SK-N-SH (cell line): ENCODE results near the gene LNPEP. TPM values are rescaled to one million over a fixed set of nuclear protein-coding genes. Genes with fewer than 3 reads are reported as not detected.

Experiments used
- CTCF ChIA-PET: fragments of 300-600, 350-600 bp; formaldehyde crosslinking; extraction: SDS; loops from one replicate; lab custom pipeline; 2021; lab: Yijun Ruan, JAX
- POLR2A ChIA-PET: fragments of 350-600 bp; sonication (Branson Sonifier 250); formaldehyde crosslinking; extraction: SDS; loops from one replicate; lab custom pipeline; 2020; ENCODE audit warnings: antibody characterized with exemption, inconsistent platforms; lab: Yijun Ruan, JAX
- DNase-seq: peaks from one replicate; pipeline ENCODE4 v3.0.0; 2012
- H2AFZ ChIP-seq: fragments of 200-600 bp; sonication (generic); 2 replicates; pipeline ENCODE4 v1.8.1; 2016; ENCODE audit warnings: antibody characterized with exemption, mild to moderate bottlenecking, low read depth
- H3F3A ChIP-seq: fragments of 200-600 bp; sonication (generic); replicated peaks from 2 replicates; pipeline ENCODE3; 2016; ENCODE audit warnings: antibody characterized with exemption, mild to moderate bottlenecking; ENCODE audit not compliant: insufficient read depth
- H3K27ac ChIP-seq, 2 experiments: fragments of 200-500 bp in 1 of 2; fragments of 200-600 bp in 1 of 2; sonication (Bioruptor generic) in 1 of 2; sonication (generic), shearing (Covaris generic) in 1 of 2; 2 replicates each; pipeline versions ENCODE4 v1.5.1 to v1.6.1; 2014 to 2016; ENCODE audit warnings: low read depth in 2 of 2, inconsistent platforms in 1 of 2, low read length in 1 of 2, mild to moderate bottlenecking in 1 of 2, mixed read lengths in 1 of 2
- H3K27me3 ChIP-seq: fragments of 200-600 bp; sonication (generic), shearing (Covaris generic); 2 replicates; pipeline ENCODE4 v1.6.1; 2016; ENCODE audit warnings: mixed run types; ENCODE audit not compliant: insufficient read depth
- H3K36me3 ChIP-seq, 2 experiments: fragments of 200-500 bp in 1 of 2; fragments of 200-600 bp in 1 of 2; sonication (Bioruptor generic) in 1 of 2; sonication (generic) in 1 of 2; replicated peaks in 1 of 2; 2 replicates each; pipeline versions ENCODE3 to v1.5.1; 2014 to 2016; ENCODE audit warnings: low read length in 1 of 2, mild to moderate bottlenecking in 1 of 2; ENCODE audit not compliant: insufficient read depth in 2 of 2, control insufficient read depth in 1 of 2
- H3K4me1 ChIP-seq, 2 experiments: fragments of 200-500 bp in 1 of 2; fragments of 200-600 bp in 1 of 2; sonication (Bioruptor generic) in 1 of 2; sonication (generic), shearing (Covaris generic) in 1 of 2; 2 replicates each; pipeline versions ENCODE4 v1.5.1 to v1.6.1; 2014 to 2016; ENCODE audit warnings: low read depth in 1 of 2, low read length in 1 of 2, mixed run types in 1 of 2; ENCODE audit not compliant: insufficient read depth in 2 of 2, control insufficient read depth in 1 of 2
- H3K4me2 ChIP-seq: fragments of 200-600 bp; sonication (generic), shearing (Covaris generic); 2 replicates; pipeline ENCODE4 v1.6.1; 2017; ENCODE audit warnings: mixed run types
- H3K4me3 ChIP-seq, 2 experiments: fragments of 200-500 bp in 1 of 2; fragments of 200-600 bp in 1 of 2; sonication (Bioruptor generic) in 1 of 2; sonication (generic), shearing (Covaris generic) in 1 of 2; 2 replicates each; pipeline versions ENCODE4 v1.5.1 to v1.8.1; 2014 to 2016; ENCODE audit warnings: low read depth in 2 of 2, inconsistent platforms in 1 of 2, low read length in 1 of 2, mild to moderate bottlenecking in 1 of 2, mixed read lengths in 1 of 2, moderate library complexity in 1 of 2
- H3K79me2 ChIP-seq: fragments of 200-600 bp; sonication (generic); 2 replicates; pipeline ENCODE4 v1.8.1; 2017; ENCODE audit warnings: mild to moderate bottlenecking; ENCODE audit not compliant: insufficient read depth
- H3K9ac ChIP-seq: fragments of 200-600 bp; sonication (generic); 2 replicates; pipeline ENCODE4 v1.6.1; 2017; ENCODE audit warnings: mixed run types
- H3K9me2 ChIP-seq: fragments of 200-600 bp; sonication (generic); 2 replicates; pipeline ENCODE4 v1.6.1; 2017; ENCODE audit warnings: mixed run types
- H3K9me3 ChIP-seq: fragments of 200-600 bp; sonication (generic); 2 replicates; pipeline ENCODE4 v1.6.1; 2017; ENCODE audit warnings: mixed run types, mild to moderate bottlenecking, moderate library complexity
- H4K20me1 ChIP-seq: fragments of 200-600 bp; sonication (generic); 2 replicates; pipeline ENCODE4 v1.6.1; 2017; ENCODE audit warnings: mild to moderate bottlenecking, mixed run types; ENCODE audit not compliant: insufficient read depth
- EZH2phosphoT487 ChIP-seq: fragments of 200-600 bp; sonication (generic); IDR thresholded peaks from 2 replicates; pipeline ENCODE4 v1.6.1; 2017; ENCODE audit warnings: low read depth, mixed run types, mild to moderate bottlenecking, antibody characterized with exemption, moderate library complexity, borderline replicate concordance
- FOXJ3 ChIP-seq: sonication (generic); formaldehyde crosslinking; IDR thresholded peaks from 2 replicates; pipeline ENCODE4 v1.5.1; 2020; ENCODE audit warnings: mild to moderate bottlenecking, missing genetic modification reagents
- FOXM1 ChIP-seq: IDR thresholded peaks from 2 replicates; pipeline ENCODE4 v1.4.0; 2012; ENCODE audit warnings: low read depth, mild to moderate bottlenecking
- GABPA ChIP-seq: IDR thresholded peaks from 2 replicates; pipeline ENCODE4 v1.4.0; 2012; ENCODE audit warnings: low read depth, mild to moderate bottlenecking
- JUND ChIP-seq: IDR thresholded peaks from 2 replicates; pipeline ENCODE4 v1.4.0; 2012
- MEF2A ChIP-seq: IDR thresholded peaks from 2 replicates; pipeline ENCODE4 v1.4.0; 2012; ENCODE audit warnings: low read depth, borderline replicate concordance
- NFIC ChIP-seq: IDR thresholded peaks from 2 replicates; pipeline ENCODE4 v1.4.0; 2012; ENCODE audit warnings: borderline replicate concordance
- NRF1 ChIP-seq: IDR thresholded peaks from 2 replicates; pipeline ENCODE4 v1.6.1; 2012; ENCODE audit warnings: low read depth, mild to moderate bottlenecking, low read length
- POLR2AphosphoS5 ChIP-seq: IDR thresholded peaks from 2 replicates; pipeline ENCODE4 v1.6.1; 2012; ENCODE audit warnings: low read depth, low read length
- RCOR1 ChIP-seq: fragments of 150-350 bp; IDR thresholded peaks from 2 replicates; pipeline ENCODE4 v1.6.1; 2017; ENCODE audit warnings: antibody characterized with exemption, low read length
- RFX5 ChIP-seq: IDR thresholded peaks from 2 replicates; pipeline ENCODE4 v1.6.1; 2012; ENCODE audit warnings: mild to moderate bottlenecking, improper control_type of control experiment, low read length
- RXRA ChIP-seq: IDR thresholded peaks from 2 replicates; pipeline ENCODE4 v1.4.0; 2012; ENCODE audit warnings: low read depth, mild to moderate bottlenecking, borderline replicate concordance
- SMC3 ChIP-seq: IDR thresholded peaks from 2 replicates; pipeline ENCODE4 v1.6.1; 2012; ENCODE audit warnings: low read depth, low read length, improper control_type of control experiment
- TCF12 ChIP-seq: IDR thresholded peaks from 2 replicates; pipeline ENCODE4 v1.4.0; 2012
- TEAD4 ChIP-seq: IDR thresholded peaks from 2 replicates; pipeline ENCODE4 v1.4.0; 2012; ENCODE audit warnings: mild to moderate bottlenecking, borderline replicate concordance; ENCODE audit not compliant: insufficient read depth
- YY1 ChIP-seq: IDR thresholded peaks from 2 replicates; pipeline ENCODE4 v1.4.0; 2012; ENCODE audit warnings: low read depth, mild to moderate bottlenecking
- WGBS: methylation state at CpG from one replicate; pipeline ENCODE4 v1.1.6; 2017; ENCODE audit warnings: low lambda C conversion rate; 5-methylcytosine and 5-hydroxymethylcytosine counted together
- polyA plus RNA-seq, 3 experiments: library from polyadenylated mRNA; depleted of rRNA; stranded (reverse); fragments of >200 nt; gene quantifications; 2 replicates each; pipeline ENCODE4 v1.2.3, GENCODE V29; 2012
- TF ChIP-seq, protein P1 (sequence below): IDR thresholded peaks from 2 replicates; pipeline ENCODE4; 2012
- TF ChIP-seq, protein P2 (sequence below): fragments of 150-350 bp; IDR thresholded peaks from 2 replicates; pipeline ENCODE4 v1.6.1; 2017; ENCODE audit warnings: antibody characterized with exemption, low read length, low read depth, borderline replicate concordance
- TF ChIP-seq, protein P3 (sequence below): fragments of 150-350 bp; IDR thresholded peaks from 2 replicates; pipeline ENCODE4 v1.6.1; 2016; ENCODE audit warnings: mild to moderate bottlenecking, low read depth, low read length
- TF ChIP-seq, protein P4 (sequence below): IDR thresholded peaks from 2 replicates; pipeline ENCODE4 v1.4.0; 2012; ENCODE audit warnings: low read depth, borderline replicate concordance
- TF ChIP-seq, protein P5 (sequence below): fragments of 200-600 bp; sonication (generic); IDR thresholded peaks from 2 replicates; pipeline ENCODE4 v1.6.1; 2017; ENCODE audit warnings: antibody characterized with exemption, mild to moderate bottlenecking, moderate library complexity
- TF ChIP-seq, protein P6 (sequence below): IDR thresholded peaks from 2 replicates; pipeline ENCODE4 v1.4.0; 2012; ENCODE audit warnings: low read depth

Gene LNPEP
- polyA plus RNA-seq, 1 of the 3 experiments (the other 2 are of a cell fraction), result 4.3 TPM

DNA sequence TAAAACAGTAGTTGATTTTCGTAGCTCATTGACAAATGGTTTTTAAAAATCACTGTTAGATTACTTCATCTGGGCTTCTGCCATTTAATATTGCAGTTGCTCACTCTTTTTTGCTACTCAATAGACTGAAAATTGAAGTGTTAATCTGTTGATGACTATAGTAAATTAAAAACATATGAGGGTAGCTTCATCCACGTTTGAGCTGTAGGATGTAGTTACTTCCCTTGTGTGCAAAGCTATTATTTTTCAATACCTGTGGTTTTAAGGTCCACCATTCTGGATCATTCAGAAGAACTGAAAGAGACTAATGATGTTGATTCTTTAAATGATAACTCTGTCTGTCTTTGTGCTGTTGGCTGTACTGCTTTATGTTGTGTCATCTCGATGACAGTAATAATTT lies 74.7 kb downstream of the LNPEP start:
- Histone ChIP-seq H3K4me3 (no peak overlapping the region), H3K27me3 (no peaks in the 10 kb centered on the region), H3K4me2 (no peak overlapping the region), H3K79me2 (no peaks in the 10 kb centered on the region), H2AFZ (no peak overlapping the region), H3F3A (peaks cover 4% of the 10 kb centered on the region), H3K27ac (no peak overlapping the region), H3K9ac (no peak overlapping the region), H4K20me1 (no peaks in the 10 kb centered on the region), H3K4me1 (no peaks in the 10 kb centered on the region), H3K9me2 (no peaks in the 10 kb centered on the region), H3K9me3 (no peaks in the 10 kb centered on the region), H3K36me3 (peaks cover 14 to 42% of the 10 kb centered on the region in 2 experiments)
- 71% methylated on average over 3 of the region's 3 CpGs for WGBS
- ChIA-PET CTCF (interaction anchor here (4.2 kb wide), 1 partner anchor 13 kb away, joined by 18 read pairs; no protein-coding TSS in a partner anchor), POLR2A (no interaction called here)
- DNase-seq, result no peak
- TF ChIP-seq FOXM1, result no peak
- TF ChIP-seq FOXJ3 (CRISPR knock-in tag), result no peak
- TF ChIP-seq, protein P1, sequence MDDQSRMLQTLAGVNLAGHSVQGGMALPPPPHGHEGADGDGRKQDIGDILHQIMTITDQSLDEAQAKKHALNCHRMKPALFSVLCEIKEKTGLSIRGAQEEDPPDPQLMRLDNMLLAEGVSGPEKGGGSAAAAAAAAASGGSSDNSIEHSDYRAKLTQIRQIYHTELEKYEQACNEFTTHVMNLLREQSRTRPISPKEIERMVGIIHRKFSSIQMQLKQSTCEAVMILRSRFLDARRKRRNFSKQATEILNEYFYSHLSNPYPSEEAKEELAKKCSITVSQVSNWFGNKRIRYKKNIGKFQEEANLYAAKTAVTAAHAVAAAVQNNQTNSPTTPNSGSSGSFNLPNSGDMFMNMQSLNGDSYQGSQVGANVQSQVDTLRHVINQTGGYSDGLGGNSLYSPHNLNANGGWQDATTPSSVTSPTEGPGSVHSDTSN, result no peak
- TF ChIP-seq NFIC, result no peak
- TF ChIP-seq, protein P2, sequence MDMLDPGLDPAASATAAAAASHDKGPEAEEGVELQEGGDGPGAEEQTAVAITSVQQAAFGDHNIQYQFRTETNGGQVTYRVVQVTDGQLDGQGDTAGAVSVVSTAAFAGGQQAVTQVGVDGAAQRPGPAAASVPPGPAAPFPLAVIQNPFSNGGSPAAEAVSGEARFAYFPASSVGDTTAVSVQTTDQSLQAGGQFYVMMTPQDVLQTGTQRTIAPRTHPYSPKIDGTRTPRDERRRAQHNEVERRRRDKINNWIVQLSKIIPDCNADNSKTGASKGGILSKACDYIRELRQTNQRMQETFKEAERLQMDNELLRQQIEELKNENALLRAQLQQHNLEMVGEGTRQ, result no peak
- no peak for TF ChIP-seq EZH2phosphoT487
- TF ChIP-seq NRF1, result no peak
- TF ChIP-seq RCOR1, result no peak
- TF ChIP-seq, protein P3, sequence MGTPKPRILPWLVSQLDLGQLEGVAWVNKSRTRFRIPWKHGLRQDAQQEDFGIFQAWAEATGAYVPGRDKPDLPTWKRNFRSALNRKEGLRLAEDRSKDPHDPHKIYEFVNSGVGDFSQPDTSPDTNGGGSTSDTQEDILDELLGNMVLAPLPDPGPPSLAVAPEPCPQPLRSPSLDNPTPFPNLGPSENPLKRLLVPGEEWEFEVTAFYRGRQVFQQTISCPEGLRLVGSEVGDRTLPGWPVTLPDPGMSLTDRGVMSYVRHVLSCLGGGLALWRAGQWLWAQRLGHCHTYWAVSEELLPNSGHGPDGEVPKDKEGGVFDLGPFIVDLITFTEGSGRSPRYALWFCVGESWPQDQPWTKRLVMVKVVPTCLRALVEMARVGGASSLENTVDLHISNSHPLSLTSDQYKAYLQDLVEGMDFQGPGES, result no peak

GRCh38 chr5:97011567-97011966 lies 75.7 kb downstream of the LNPEP start:
- Histone ChIP-seq H3F3A (peaks cover 4% of the 10 kb centered on the region), H3K79me2 (no peaks in the 10 kb centered on the region), H2AFZ (no peak overlapping the region), H3K4me2 (no peak overlapping the region), H3K27me3 (no peaks in the 10 kb centered on the region), H4K20me1 (no peaks in the 10 kb centered on the region), H3K4me3 (no peak overlapping the region), H3K27ac (no peak overlapping the region), H3K9ac (no peak overlapping the region), H3K9me2 (no peaks in the 10 kb centered on the region), H3K4me1 (no peaks in the 10 kb centered on the region), H3K9me3 (no peaks in the 10 kb centered on the region), H3K36me3 (peaks cover 21 to 49% of the 10 kb centered on the region in 2 experiments)
- POLR2A ChIA-PET, result no interaction called here
- no peak for DNase-seq
- CTCF ChIA-PET, result interaction anchor here (0.8 to 4.2 kb wide), 2 partner anchors 14 to 150 kb away, joined by 3 to 18 read pairs; no protein-coding TSS in a partner anchor
- 95% methylated on average over 2 of the region's 2 CpGs for WGBS
- no peak for TF ChIP-seq RCOR1
- TF ChIP-seq, protein P2, result no peak
- TF ChIP-seq, protein P4, sequence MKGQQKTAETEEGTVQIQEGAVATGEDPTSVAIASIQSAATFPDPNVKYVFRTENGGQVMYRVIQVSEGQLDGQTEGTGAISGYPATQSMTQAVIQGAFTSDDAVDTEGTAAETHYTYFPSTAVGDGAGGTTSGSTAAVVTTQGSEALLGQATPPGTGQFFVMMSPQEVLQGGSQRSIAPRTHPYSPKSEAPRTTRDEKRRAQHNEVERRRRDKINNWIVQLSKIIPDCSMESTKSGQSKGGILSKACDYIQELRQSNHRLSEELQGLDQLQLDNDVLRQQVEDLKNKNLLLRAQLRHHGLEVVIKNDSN, result no peak
- TF ChIP-seq NRF1, result no peak
- TF ChIP-seq JUND, result no peak
- no peak for TF ChIP-seq GABPA
- TF ChIP-seq TCF12, result no peak
- no peak for TF ChIP-seq YY1
- TF ChIP-seq RXRA, result no peak
- TF ChIP-seq, protein P5, sequence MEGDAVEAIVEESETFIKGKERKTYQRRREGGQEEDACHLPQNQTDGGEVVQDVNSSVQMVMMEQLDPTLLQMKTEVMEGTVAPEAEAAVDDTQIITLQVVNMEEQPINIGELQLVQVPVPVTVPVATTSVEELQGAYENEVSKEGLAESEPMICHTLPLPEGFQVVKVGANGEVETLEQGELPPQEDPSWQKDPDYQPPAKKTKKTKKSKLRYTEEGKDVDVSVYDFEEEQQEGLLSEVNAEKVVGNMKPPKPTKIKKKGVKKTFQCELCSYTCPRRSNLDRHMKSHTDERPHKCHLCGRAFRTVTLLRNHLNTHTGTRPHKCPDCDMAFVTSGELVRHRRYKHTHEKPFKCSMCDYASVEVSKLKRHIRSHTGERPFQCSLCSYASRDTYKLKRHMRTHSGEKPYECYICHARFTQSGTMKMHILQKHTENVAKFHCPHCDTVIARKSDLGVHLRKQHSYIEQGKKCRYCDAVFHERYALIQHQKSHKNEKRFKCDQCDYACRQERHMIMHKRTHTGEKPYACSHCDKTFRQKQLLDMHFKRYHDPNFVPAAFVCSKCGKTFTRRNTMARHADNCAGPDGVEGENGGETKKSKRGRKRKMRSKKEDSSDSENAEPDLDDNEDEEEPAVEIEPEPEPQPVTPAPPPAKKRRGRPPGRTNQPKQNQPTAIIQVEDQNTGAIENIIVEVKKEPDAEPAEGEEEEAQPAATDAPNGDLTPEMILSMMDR, result no peak
- TF ChIP-seq RFX5, result no peak
- no peak for TF ChIP-seq MEF2A
- TF ChIP-seq NFIC, result no peak
- TF ChIP-seq SMC3, result no peak
- TF ChIP-seq TEAD4, result no peak
- no peak for TF ChIP-seq POLR2AphosphoS5
- TF ChIP-seq, protein P6, sequence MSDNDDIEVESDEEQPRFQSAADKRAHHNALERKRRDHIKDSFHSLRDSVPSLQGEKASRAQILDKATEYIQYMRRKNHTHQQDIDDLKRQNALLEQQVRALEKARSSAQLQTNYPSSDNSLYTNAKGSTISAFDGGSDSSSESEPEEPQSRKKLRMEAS, result no peak
